Testis (tissue), 3 donors: Measurements from ENCODE around the gene CSH1. TPM values are rescaled to one million over a fixed set of nuclear protein-coding genes. Genes with fewer than 3 reads are reported as not detected.

ENCODE experiments used
- DNase-seq: peaks from one replicate; pipeline ENCODE4 v3.0.0-alpha.2; 2019
- H3K27ac ChIP-seq, 2 donors: fragments of 200-600 bp; sonication (generic); one replicate each; pipeline ENCODE4 v1.5.1; 2019
- H3K27me3 ChIP-seq: fragments of 200-600 bp; sonication (generic); one replicate; pipeline ENCODE4 v1.5.1; 2019
- H3K36me3 ChIP-seq: fragments of 200-600 bp; sonication (generic); one replicate; pipeline ENCODE4 v1.5.1; 2017; ENCODE audit warnings: low read depth; ENCODE audit errors: missing control alignments
- H3K4me1 ChIP-seq: fragments of 200-600 bp; sonication (generic); one replicate; pipeline ENCODE4 v1.5.1; 2019
- H3K4me3 ChIP-seq, 2 donors: fragments of 200-600 bp; sonication (generic); one replicate each; pipeline ENCODE4 v1.5.1; 2017 to 2019
- H3K9me3 ChIP-seq: fragments of 200-600 bp; sonication (generic); one replicate; pipeline ENCODE4 v1.5.1; 2017
- CTCF ChIP-seq, 3 experiments: fragments of 450-650 bp in 2 of 3; fragments of 200-600 bp in 1 of 3; sonication (generic) in 1 of 3; IDR thresholded peaks; one replicate each; pipeline ENCODE4 v1.5.1; 2016 to 2019; ENCODE audit warnings: antibody characterized with exemption in 3 of 3, mild to moderate bottlenecking in 2 of 3, moderate library complexity in 1 of 3
- POLR2A ChIP-seq: fragments of 450-650 bp; IDR thresholded peaks from one replicate; pipeline ENCODE4 v1.6.1; 2017; ENCODE audit warnings: antibody characterized with exemption, mild to moderate bottlenecking, moderate library complexity
- WGBS, 2 donors: methylation state at CpG; one replicate each; pipeline ENCODE4 v1.1.5; 2018; 5-methylcytosine and 5-hydroxymethylcytosine counted together
- intact Hi-C: fragments of 100-400 bp; cut with DNase I; formaldehyde crosslinking; loops from one replicate; pipeline ENCODE4 v1.15.1; 2023; ENCODE audit warnings: low total_unique reads
- polyA plus RNA-seq: library from polyadenylated mRNA; stranded (reverse); fragments of 350-450 nt; fragmentation: Illumina TruSeq; extraction: RNeasy Lipid Tissue Mini Kit (QIAGEN cat#74804); gene quantifications from one replicate; pipeline ENCODE4 v1.2.3, GENCODE V29; 2014; ENCODE audit warnings: low read depth, low replicate concordance; ENCODE audit not compliant: insufficient read depth
- total RNA-seq, 2 donors: library from RNA; depleted of rRNA; stranded (reverse); fragments of >200 nt; gene quantifications; one replicate each; pipeline ENCODE4 v1.2.3, GENCODE V29; 2016

The CSH1 gene
- total and polyA plus RNA-seq, 3 donors from 2014 or later, result 0.71 to 1.2 TPM; not detected in 1

DNA sequence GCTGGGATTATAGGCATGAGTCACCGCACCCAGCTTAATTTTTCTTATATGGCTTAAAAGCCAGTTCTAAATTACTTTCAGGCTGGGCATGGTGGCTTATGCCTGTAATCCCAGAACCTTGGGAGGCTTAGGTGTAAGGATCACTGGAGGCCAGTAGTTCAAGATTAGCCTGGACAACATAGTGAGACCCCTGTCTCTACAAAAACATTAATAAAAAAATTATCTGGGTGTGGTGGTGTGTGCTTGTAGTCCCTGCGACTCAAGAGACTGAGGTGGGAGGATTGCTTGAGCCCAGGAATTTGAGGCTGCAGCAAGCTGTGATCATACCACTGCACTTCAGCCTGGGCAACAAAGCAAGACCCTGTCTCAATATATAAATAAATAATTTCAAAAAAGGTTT, 43.1 kb downstream of the CSH1 start:
- Histone ChIP-seq H3K4me1 (no peaks in the 10 kb centered on the region), H3K9me3 (no peaks in the 10 kb centered on the region), H3K27me3 (no peaks in the 10 kb centered on the region), H3K27ac (no peak overlapping the region), H3K4me3 (no peak overlapping the region), H3K36me3 (no peaks in the 10 kb centered on the region)
- TF ChIP-seq CTCF (IDR thresholded peaks at IDR 0.05), result no peak
- no peak for TF ChIP-seq POLR2A
- 78 to 81% methylated on average over 2 of the region's 2 CpGs for WGBS, 2 donors
- intact Hi-C loops, result no loop called here
- DNase-seq, result no peak

DNA sequence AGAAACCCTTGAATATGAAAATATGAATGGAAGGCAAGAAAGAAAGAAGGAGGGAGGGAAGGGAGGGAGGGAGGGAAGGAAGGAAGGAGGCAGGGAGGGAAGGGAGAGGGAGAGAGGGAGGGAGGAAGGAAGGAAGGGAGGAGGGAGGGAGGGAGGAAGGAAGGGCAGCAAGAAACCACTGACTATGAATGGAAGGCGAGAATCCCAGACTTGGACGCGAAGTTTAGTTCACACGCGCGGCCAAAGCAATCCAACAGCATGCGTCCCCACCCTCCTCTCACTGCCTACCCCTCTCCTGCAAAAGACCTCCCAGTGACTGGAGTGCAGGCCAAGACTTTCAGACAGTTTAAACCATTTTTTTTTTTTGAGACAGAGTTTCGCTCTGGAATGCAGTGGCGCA, 46.0 kb downstream of the CSH1 start:
- WGBS, 2 donors, result 52 to 65% methylated on average over 9 of the region's 9 CpGs
- Histone ChIP-seq H3K4me1 (peaks cover 3% of the 10 kb centered on the region), H3K36me3 (no peaks in the 10 kb centered on the region), H3K4me3 (no peak overlapping the region), H3K27me3 (no peaks in the 10 kb centered on the region), H3K9me3 (no peaks in the 10 kb centered on the region), H3K27ac (no peak overlapping the region)
- TF ChIP-seq POLR2A, result no peak
- no peak for TF ChIP-seq CTCF (IDR thresholded peaks at IDR 0.05)
- intact Hi-C loops, result no loop called here
- DNase-seq, result no peak

- H3K4me3 ChIP-seq, result peak overlapping the region; percentile 34 to 48
- peak; percentile 95 for DNase-seq
- H3K36me3 ChIP-seq, result no peaks in the 10 kb centered on the region
- H3K27ac ChIP-seq, result peak overlapping the region; percentile 2 to 80
- intact Hi-C loops, result no loop called here
- H3K27me3 ChIP-seq, result no peaks in the 10 kb centered on the region
- TF ChIP-seq CTCF (IDR thresholded peaks at IDR 0.05) (peak; percentile 69 to 85 (median 74)), POLR2A (no peak)
- no peaks in the 10 kb centered on the region for H3K9me3 ChIP-seq
- WGBS, 2 donors, result 5 to 7% methylated on average over 35 to 82 of the region's 82 CpGs
- H3K4me1 ChIP-seq, result peaks cover 3% of the 10 kb centered on the region
These were observed 47.3 kb downstream of the CSH1 start for GRCh38 chr17:63848834-63849689.

GRCh38 chr17:63847525-63848249, 48.7 kb downstream of the CSH1 start:
- TF ChIP-seq CTCF (IDR thresholded peaks at IDR 0.05), result no peak
- TF ChIP-seq POLR2A, result no peak
- DNase-seq, result no peak
- 79 to 82% methylated on average over 3 of the region's 3 CpGs for WGBS, 2 donors
- H3K4me1 ChIP-seq, result peaks cover 3% of the 10 kb centered on the region
- H3K27ac ChIP-seq, result no peak overlapping the region
- no peak overlapping the region for H3K4me3 ChIP-seq
- no peaks in the 10 kb centered on the region for H3K27me3 ChIP-seq
- no peaks in the 10 kb centered on the region for H3K9me3 ChIP-seq
- H3K36me3 ChIP-seq, result no peaks in the 10 kb centered on the region
- intact Hi-C loops, result no loop called here
